Astrocyte (in vitro differentiated cells and primary cell): ENCODE results near the gene NR1H3. TPM values are rescaled to one million over a fixed set of nuclear protein-coding genes. Genes with fewer than 3 reads are reported as not detected.

Source experiments
- DNase-seq: peaks from one replicate; pipeline ENCODE4 v3.0.0-alpha.2; 2010; ENCODE audit warnings: low read depth
- FAIRE-seq: peaks from 2 replicates; lab custom pipeline; 2011; peaks lifted over from hg19 to GRCh38; lab: Jason Lieb, UNC
- H2AFZ ChIP-seq: 2 replicates; pipeline ENCODE4 v1.6.0; 2012; ENCODE audit warnings: low read depth, low read length, inconsistent platforms
- H3K27ac ChIP-seq: 2 replicates; pipeline ENCODE4 v1.5.1; 2011; ENCODE audit warnings: low read depth, low read length, inconsistent platforms
- H3K27me3 ChIP-seq: 2 replicates; pipeline ENCODE4 v1.6.0; 2011; ENCODE audit warnings: low read length, inconsistent platforms; ENCODE audit not compliant: insufficient read depth
- H3K36me3 ChIP-seq: 2 replicates; pipeline ENCODE4 v1.5.1; 2011; ENCODE audit warnings: low read length, inconsistent platforms; ENCODE audit not compliant: insufficient read depth
- H3K4me1 ChIP-seq: 2 replicates; pipeline ENCODE4 v1.5.1; 2011; ENCODE audit warnings: low read length, inconsistent platforms; ENCODE audit not compliant: insufficient read depth
- H3K4me2 ChIP-seq: 2 replicates; pipeline ENCODE4 v1.6.0; 2012; ENCODE audit warnings: low read length, inconsistent platforms
- H3K4me3 ChIP-seq: 2 replicates; pipeline ENCODE4 v1.5.1; 2011; ENCODE audit warnings: low read depth, mild to moderate bottlenecking, low read length, inconsistent platforms; ENCODE audit not compliant: insufficient read depth
- H3K79me2 ChIP-seq: 2 replicates; pipeline ENCODE4 v1.6.0; 2012; ENCODE audit warnings: mild to moderate bottlenecking, low read length, inconsistent platforms; ENCODE audit not compliant: insufficient read depth
- H3K9ac ChIP-seq: 2 replicates; pipeline ENCODE4 v1.6.0; 2012; ENCODE audit warnings: mild to moderate bottlenecking, low read length, inconsistent platforms
- H3K9me3 ChIP-seq: 2 replicates; pipeline ENCODE4 v1.5.1; 2012; ENCODE audit warnings: low read depth, mild to moderate bottlenecking, low read length, inconsistent platforms; ENCODE audit not compliant: insufficient read depth
- H4K20me1 ChIP-seq: 2 replicates; pipeline ENCODE4 v1.6.0; 2012; ENCODE audit warnings: low read length, inconsistent platforms; ENCODE audit not compliant: insufficient read depth
- H3K27ac Mint-ChIP-seq: one replicate; pipeline ENCODE4 v1.8.0; 2021; ENCODE audit warnings: mild to moderate bottlenecking, mixed read lengths; ENCODE audit not compliant: unreplicated experiment
- H3K27me3 Mint-ChIP-seq: one replicate; pipeline ENCODE4 v1.8.0; 2021; ENCODE audit warnings: low read depth, mixed read lengths; ENCODE audit not compliant: unreplicated experiment
- H3K36me3 Mint-ChIP-seq: one replicate; pipeline ENCODE4 v1.8.0; 2021; ENCODE audit warnings: low read depth, mixed read lengths; ENCODE audit not compliant: unreplicated experiment
- H3K4me1 Mint-ChIP-seq: one replicate; pipeline ENCODE4 v1.8.0; 2021; ENCODE audit warnings: low read depth, mixed read lengths; ENCODE audit not compliant: unreplicated experiment
- H3K4me3 Mint-ChIP-seq: one replicate; pipeline ENCODE4 v1.8.0; 2021; ENCODE audit warnings: mild to moderate bottlenecking, moderate library complexity, mixed read lengths; ENCODE audit not compliant: unreplicated experiment
- H3K9me3 Mint-ChIP-seq: one replicate; pipeline ENCODE4 v1.8.0; 2021; ENCODE audit warnings: mild to moderate bottlenecking, mixed read lengths; ENCODE audit not compliant: unreplicated experiment
- EZH2 ChIP-seq: IDR thresholded peaks from 2 replicates; pipeline ENCODE4 v1.6.1; 2012; ENCODE audit warnings: mild to moderate bottlenecking, low read length, inconsistent platforms; ENCODE audit not compliant: insufficient read depth
- total RNA-seq: library from RNA; stranded (reverse); gene quantifications from 2 replicates; pipeline ENCODE4 v1.2.1, GENCODE V29; 2021
- TF ChIP-seq, protein P1 (sequence below): IDR thresholded peaks from 2 replicates; pipeline ENCODE4 v1.5.1; 2011; ENCODE audit warnings: low read depth, mild to moderate bottlenecking, inconsistent platforms, low read length, moderate library complexity; ENCODE audit not compliant: insufficient read depth

Gene NR1H3
- total RNA-seq, 1 donor from 2014 or later: 11.2 TPM

DNA sequence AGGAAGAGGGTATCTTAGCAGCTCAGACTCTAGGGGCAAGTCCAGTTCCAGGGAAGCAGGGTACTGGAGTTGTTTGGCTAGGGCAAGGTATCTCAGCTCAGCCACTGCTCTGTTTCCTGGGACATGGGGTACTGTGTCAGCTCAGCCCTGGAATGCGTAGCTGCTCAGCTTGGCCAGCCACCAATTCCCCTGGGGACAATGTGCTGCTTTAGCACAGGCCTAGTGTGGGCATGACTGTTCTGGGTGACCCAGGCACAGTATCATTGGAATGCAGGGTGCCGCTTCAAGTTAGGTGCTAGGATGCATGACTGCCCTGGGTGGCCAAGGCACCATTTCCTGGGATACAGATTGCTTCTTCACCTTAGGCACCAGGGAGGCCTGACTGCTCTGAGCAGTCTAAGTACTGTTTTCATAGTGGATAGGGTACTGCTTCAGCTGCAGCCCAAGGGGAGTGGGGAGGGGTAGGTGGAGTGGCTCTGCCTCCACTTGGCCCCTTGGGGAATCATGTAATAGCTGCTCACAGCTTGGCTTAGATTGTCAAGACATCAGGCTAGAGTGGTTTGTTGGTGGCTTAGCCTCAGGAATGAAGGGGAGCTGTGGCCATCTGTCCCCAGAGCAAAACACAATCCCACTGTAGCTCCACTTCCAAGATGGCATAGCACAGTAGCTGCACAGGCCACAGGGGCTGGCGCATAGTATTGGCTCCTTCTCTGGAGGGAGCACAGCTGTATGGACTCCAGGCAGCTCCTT, 48.1 kb downstream of the NR1H3 start:
- Histone ChIP-seq H3K9me3 (no peaks in the 10 kb centered on the region), H3K4me2 (no peak overlapping the region), H3K9ac (no peak overlapping the region), H3K27me3 (no peaks in the 10 kb centered on the region), H3K79me2 (no peaks in the 10 kb centered on the region), H2AFZ (no peak overlapping the region), H3K36me3 (peaks cover 21% of the 10 kb centered on the region), H3K27ac (no peak overlapping the region), H4K20me1 (peaks cover 20% of the 10 kb centered on the region), H3K4me1 (no peaks in the 10 kb centered on the region), H3K4me3 (no peak overlapping the region)
- Mint-ChIP-seq H3K27me3 (no peaks in the 10 kb centered on the region), H3K4me1 (no peaks in the 10 kb centered on the region), H3K4me3 (no peak overlapping the region), H3K36me3 (peaks cover 44% of the 10 kb centered on the region), H3K27ac (no peak overlapping the region), H3K9me3 (peaks cover 9% of the 10 kb centered on the region)
- TF ChIP-seq EZH2: no peak
- TF ChIP-seq, protein P1, sequence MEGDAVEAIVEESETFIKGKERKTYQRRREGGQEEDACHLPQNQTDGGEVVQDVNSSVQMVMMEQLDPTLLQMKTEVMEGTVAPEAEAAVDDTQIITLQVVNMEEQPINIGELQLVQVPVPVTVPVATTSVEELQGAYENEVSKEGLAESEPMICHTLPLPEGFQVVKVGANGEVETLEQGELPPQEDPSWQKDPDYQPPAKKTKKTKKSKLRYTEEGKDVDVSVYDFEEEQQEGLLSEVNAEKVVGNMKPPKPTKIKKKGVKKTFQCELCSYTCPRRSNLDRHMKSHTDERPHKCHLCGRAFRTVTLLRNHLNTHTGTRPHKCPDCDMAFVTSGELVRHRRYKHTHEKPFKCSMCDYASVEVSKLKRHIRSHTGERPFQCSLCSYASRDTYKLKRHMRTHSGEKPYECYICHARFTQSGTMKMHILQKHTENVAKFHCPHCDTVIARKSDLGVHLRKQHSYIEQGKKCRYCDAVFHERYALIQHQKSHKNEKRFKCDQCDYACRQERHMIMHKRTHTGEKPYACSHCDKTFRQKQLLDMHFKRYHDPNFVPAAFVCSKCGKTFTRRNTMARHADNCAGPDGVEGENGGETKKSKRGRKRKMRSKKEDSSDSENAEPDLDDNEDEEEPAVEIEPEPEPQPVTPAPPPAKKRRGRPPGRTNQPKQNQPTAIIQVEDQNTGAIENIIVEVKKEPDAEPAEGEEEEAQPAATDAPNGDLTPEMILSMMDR: no peak
- no peak for DNase-seq
- FAIRE-seq: no peak

DNA sequence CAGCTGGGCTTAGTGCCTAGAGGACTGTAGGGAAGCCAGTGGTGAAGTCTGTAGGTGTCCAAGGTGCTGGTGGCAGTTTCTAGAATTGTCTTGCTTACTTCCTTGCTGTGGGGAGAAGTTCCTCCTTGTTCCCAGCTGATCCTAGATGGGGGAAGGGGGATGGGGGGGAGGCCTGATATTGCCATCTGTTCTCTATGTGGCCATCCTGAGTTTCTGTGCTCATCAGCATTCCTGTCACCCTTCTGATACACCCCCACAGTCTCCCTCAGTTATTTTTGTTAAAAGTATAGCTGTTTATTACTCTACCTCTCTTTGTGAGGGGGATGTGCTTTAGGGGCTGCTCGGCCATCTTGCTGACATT, 48.7 kb downstream of the NR1H3 start:
- Histone ChIP-seq H3K4me3 (no peak overlapping the region), H3K36me3 (peaks cover 26% of the 10 kb centered on the region), H3K27me3 (no peaks in the 10 kb centered on the region), H3K27ac (no peak overlapping the region), H2AFZ (no peak overlapping the region), H3K79me2 (no peaks in the 10 kb centered on the region), H3K9me3 (no peaks in the 10 kb centered on the region), H3K9ac (no peak overlapping the region), H3K4me1 (no peaks in the 10 kb centered on the region), H3K4me2 (no peak overlapping the region), H4K20me1 (peaks cover 20% of the 10 kb centered on the region)
- H3K27ac Mint-ChIP-seq: no peak overlapping the region
- H3K36me3 Mint-ChIP-seq: peaks cover 46% of the 10 kb centered on the region
- H3K4me3 Mint-ChIP-seq: no peak overlapping the region
- no peaks in the 10 kb centered on the region for H3K4me1 Mint-ChIP-seq
- DNase-seq: no peak
- H3K9me3 Mint-ChIP-seq: peaks cover 9% of the 10 kb centered on the region
- TF ChIP-seq EZH2: no peak
- TF ChIP-seq, protein P1: no peak
- FAIRE-seq: no peak
- no peaks in the 10 kb centered on the region for H3K27me3 Mint-ChIP-seq
